GM12878 (cell line): ENCODE results near the gene HCN3. TPM values are rescaled to one million over a fixed set of nuclear protein-coding genes. Genes with fewer than 3 reads are reported as not detected.
A peak's percentile ranks its signal among the peaks of the same experiment; 100 is the strongest.

ENCODE experiments used
- BCL3 ChIP-seq: IDR thresholded peaks from 2 replicates; pipeline ENCODE4 v1.6.1; 2011; ENCODE audit warnings: borderline replicate concordance, low read depth, mild to moderate bottlenecking, moderate library complexity, low read length; ENCODE audit not compliant: insufficient read depth, poor library complexity, severe bottlenecking
- BMI1 ChIP-seq: fragments of 450-650 bp; IDR thresholded peaks from 2 replicates; pipeline ENCODE4 v1.6.1; 2016; ENCODE audit warnings: mild to moderate bottlenecking, moderate library complexity, borderline replicate concordance
- CEBPZ ChIP-seq: fragments of 150-350 bp; IDR thresholded peaks from 2 replicates; pipeline ENCODE4 v1.6.1; 2016; ENCODE audit warnings: low read depth, low read length
- CHD4 ChIP-seq: fragments of 200-600 bp; sonication (generic); IDR thresholded peaks from 2 replicates; pipeline ENCODE4 v1.6.1; 2016; ENCODE audit warnings: mild to moderate bottlenecking
- E2F8 ChIP-seq: fragments of 450-650 bp; IDR thresholded peaks from 2 replicates; pipeline ENCODE4 v1.6.1; 2018; ENCODE audit warnings: mild to moderate bottlenecking, low read depth, moderate library complexity; ENCODE audit not compliant: partially characterized antibody
- IKZF1 ChIP-seq: fragments of 450-650 bp; conservative IDR thresholded peaks from 2 replicates; pipeline ENCODE4 v1.6.1; 2017; ENCODE audit warnings: antibody characterized with exemption, mild to moderate bottlenecking
- JUNB ChIP-seq: IDR thresholded peaks from 2 replicates; pipeline ENCODE4 v1.6.1; 2016; ENCODE audit warnings: antibody characterized with exemption, mild to moderate bottlenecking
- JUND ChIP-seq: IDR thresholded peaks from 2 replicates; pipeline ENCODE4 v1.6.1; 2012; ENCODE audit warnings: low read depth, mild to moderate bottlenecking, low read length, improper control_type of control experiment, moderate library complexity
- KDM1A ChIP-seq: fragments of 200-600 bp; sonication (generic); IDR thresholded peaks from 2 replicates; pipeline ENCODE4 v1.6.1; 2016; ENCODE audit warnings: borderline replicate concordance
- KLF5 ChIP-seq: fragments of 450-650 bp; IDR thresholded peaks from 2 replicates; pipeline ENCODE4 v1.6.1; 2014; ENCODE audit warnings: mild to moderate bottlenecking; ENCODE audit not compliant: partially characterized antibody
- MAX ChIP-seq: IDR thresholded peaks from 2 replicates; pipeline ENCODE4 v1.6.1; 2012; ENCODE audit warnings: low read depth, low read length, improper control_type of control experiment
- MYC ChIP-seq: IDR thresholded peaks from 2 replicates; pipeline ENCODE4 v1.6.1; 2011; ENCODE audit warnings: mild to moderate bottlenecking, low read length, moderate library complexity, inconsistent platforms; ENCODE audit not compliant: insufficient read depth, insufficient replicate concordance, insufficient read length, severe bottlenecking
- NFIC ChIP-seq: IDR thresholded peaks from 2 replicates; pipeline ENCODE4 v1.6.1; 2012; ENCODE audit warnings: low read depth, mild to moderate bottlenecking, inconsistent platforms, low read length, moderate library complexity
- NFXL1 ChIP-seq: fragments of 450-650 bp; IDR thresholded peaks from 2 replicates; pipeline ENCODE4 v1.6.1; 2017; ENCODE audit warnings: antibody characterized with exemption, mild to moderate bottlenecking, borderline replicate concordance
- NFYA ChIP-seq: IDR thresholded peaks from 2 replicates; pipeline ENCODE4 v1.6.1; 2011; ENCODE audit warnings: low read depth, mild to moderate bottlenecking, low read length, improper control_type of control experiment, borderline replicate concordance
- NR2F1 ChIP-seq: fragments of 450-650 bp; conservative IDR thresholded peaks from 2 replicates; pipeline ENCODE4 v1.6.1; 2017; ENCODE audit warnings: mild to moderate bottlenecking
- NRF1 ChIP-seq: conservative IDR thresholded peaks from 2 replicates; pipeline ENCODE4 v1.6.1; 2011; ENCODE audit warnings: mild to moderate bottlenecking, low read depth, low read length, improper control_type of control experiment
- POLR2AphosphoS2 ChIP-seq: IDR thresholded peaks from 2 replicates; pipeline ENCODE4 v1.6.1; 2011; ENCODE audit warnings: low read depth, mild to moderate bottlenecking, low read length, improper control_type of control experiment, moderate library complexity
- RB1 ChIP-seq: fragments of 450-650 bp; formaldehyde crosslinking; IDR thresholded peaks from 2 replicates; pipeline ENCODE4 v1.6.1; 2017; ENCODE audit warnings: mild to moderate bottlenecking, borderline replicate concordance
- SREBF2 ChIP-seq: IDR thresholded peaks from 2 replicates; pipeline ENCODE4 v1.6.1; 2012; ENCODE audit warnings: mild to moderate bottlenecking, low read length
- ZBED1 ChIP-seq: IDR thresholded peaks from 2 replicates; pipeline ENCODE4 v1.6.1; 2016; ENCODE audit warnings: borderline replicate concordance
- ZNF217 ChIP-seq: fragments of 450-650 bp; IDR thresholded peaks from 2 replicates; pipeline ENCODE4 v1.6.1; 2017; ENCODE audit warnings: antibody characterized with exemption, mild to moderate bottlenecking
- ZNF274 ChIP-seq: IDR thresholded peaks from one replicate; pipeline ENCODE4 v1.8.0; 2011; ENCODE audit not compliant: insufficient read length, insufficient read depth
- ZSCAN29 ChIP-seq: fragments of 450-650 bp; IDR thresholded peaks from 2 replicates; pipeline ENCODE4 v1.6.1; 2017; ENCODE audit warnings: mild to moderate bottlenecking, moderate library complexity
- polyA plus RNA-seq, 11 experiments: library from polyadenylated mRNA; depleted of rRNA in 4 of 11; unstranded in 6 of 11; stranded (reverse) in 5 of 11; fragments of >200 nt; fragmentation: Nextera tagmentation in 4 of 11; fragmentation: Illumina TruSeq in 1 of 11; extraction: Ambion mirVana in 4 of 11; extraction: Trizol in 1 of 11; gene quantifications; 1 replicate in 1 of 11; 2 replicates in 10 of 11; pipeline versions ENCODE4 v1.2.1 to v1.2.3, GENCODE V29; 2011 to 2016; ENCODE audit warnings: inconsistent platforms in 2 of 11, missing spikeins in 2 of 11, low read depth in 1 of 11
- total RNA-seq, 4 experiments: library from RNA; depleted of rRNA in 3 of 4; stranded (reverse); fragments of >200 nt in 3 of 4; fragmentation: Illumina TruSeq in 1 of 4; extraction: Trizol in 1 of 4; gene quantifications; 2 replicates each; pipeline versions ENCODE4 v1.2.1 to v1.2.3, GENCODE V29; 2013 to 2021

Gene HCN3
- total and polyA plus RNA-seq, 10 of the 15 experiments (the other 5 are each of a cell fraction or from before 2014, with no cell fraction given): 0.08 to 4.1 (median 1.8) TPM

- TF ChIP-seq CEBPZ: no peak
- no peak for TF ChIP-seq SREBF2
- TF ChIP-seq RB1: peak; percentile 87; the same call in 1 of the 2 replicates
- peak; percentile 48; the same call in 1 of the 2 replicates for TF ChIP-seq NR2F1
- no peak for TF ChIP-seq POLR2AphosphoS2
- no peak for TF ChIP-seq NRF1
- no peak for TF ChIP-seq JUND
- peak; percentile 98 for TF ChIP-seq E2F8
- peak; percentile 84 for TF ChIP-seq IKZF1
- TF ChIP-seq NFYA: no peak
- no peak for TF ChIP-seq ZBED1
- TF ChIP-seq BCL3: no peak
- no peak for TF ChIP-seq NFIC
- no peak for TF ChIP-seq JUNB
- TF ChIP-seq CHD4: no peak
- no peak for TF ChIP-seq NFXL1
- no peak for TF ChIP-seq ZNF274
- no peak for TF ChIP-seq MAX
- TF ChIP-seq KLF5: no peak
- TF ChIP-seq KDM1A: no peak
- TF ChIP-seq ZSCAN29: no peak
- TF ChIP-seq ZNF217: no peak
- no peak for TF ChIP-seq MYC
- no peak for TF ChIP-seq BMI1
Observed at GRCh38 chr1:155277070-155277901, at the start of gene HCN3 (continued).
